Mesendoderm (in vitro differentiated cells): ENCODE results near the gene KCNT1.

ENCODE experiments used
- DNase-seq: peaks from one replicate; pipeline ENCODE4 v3.0.0; 2013
- H2AK5ac ChIP-seq: 2 replicates; pipeline ENCODE4 v1.6.1; 2013; ENCODE audit warnings: low read length, inconsistent platforms
- H2BK120ac ChIP-seq: 2 replicates; pipeline ENCODE4 v1.6.1; 2013; ENCODE audit warnings: low read depth, mild to moderate bottlenecking, low read length, moderate library complexity, mixed read lengths
- H2BK15ac ChIP-seq: replicated peaks from 2 replicates; pipeline ENCODE4 v1.6.1; 2013; ENCODE audit warnings: low read depth, mild to moderate bottlenecking, moderate library complexity
- H2BK5ac ChIP-seq: 2 replicates; pipeline ENCODE4 v1.6.1; 2013; ENCODE audit warnings: low read length, inconsistent platforms
- H3K18ac ChIP-seq: 2 replicates; pipeline ENCODE4 v1.6.1; 2013; ENCODE audit warnings: mild to moderate bottlenecking, low read length, mixed read lengths
- H3K23ac ChIP-seq: one replicate; pipeline ENCODE4 v1.6.1; 2013; ENCODE audit warnings: low read length
- H3K27ac ChIP-seq: 2 replicates; pipeline ENCODE4 v1.5.1; 2013; ENCODE audit warnings: low read depth, mild to moderate bottlenecking, inconsistent platforms, low read length, moderate library complexity
- H3K27me3 ChIP-seq: 2 replicates; pipeline ENCODE4 v1.6.1; 2013; ENCODE audit warnings: low read length, control low read depth, mild to moderate bottlenecking, inconsistent platforms; ENCODE audit not compliant: insufficient read depth, poor library complexity
- H3K36me3 ChIP-seq: 2 replicates; pipeline ENCODE4 v1.6.1; 2013; ENCODE audit warnings: low read length, inconsistent platforms; ENCODE audit not compliant: control insufficient read depth, insufficient read depth
- H3K4ac ChIP-seq: one replicate; pipeline ENCODE4 v1.6.1; 2013; ENCODE audit warnings: low read depth, mild to moderate bottlenecking, low read length, moderate library complexity
- H3K4me1 ChIP-seq: 2 replicates; pipeline ENCODE4 v1.6.1; 2013; ENCODE audit warnings: low read depth, low read length, inconsistent platforms; ENCODE audit not compliant: control insufficient read depth
- H3K4me2 ChIP-seq: 2 replicates; pipeline ENCODE4 v1.6.1; 2013; ENCODE audit warnings: low read length
- H3K4me3 ChIP-seq: 2 replicates; pipeline ENCODE4 v1.5.1; 2013; ENCODE audit warnings: mild to moderate bottlenecking, low read length
- H3K56ac ChIP-seq: one replicate; pipeline ENCODE4 v1.6.1; 2013; ENCODE audit warnings: low read length
- H3K79me1 ChIP-seq: 2 replicates; pipeline ENCODE4 v1.6.1; 2013; ENCODE audit warnings: low read length, inconsistent platforms
- H3K79me2 ChIP-seq: 2 replicates; pipeline ENCODE4 v1.6.1; 2013; ENCODE audit warnings: mild to moderate bottlenecking, low read length; ENCODE audit not compliant: control insufficient read depth, insufficient read depth
- H3K9ac ChIP-seq: 2 replicates; pipeline ENCODE4 v1.6.1; 2013; ENCODE audit warnings: low read length, inconsistent platforms
- H4K5ac ChIP-seq: one replicate; pipeline ENCODE4 v1.6.1; 2013; ENCODE audit warnings: low read length
- H4K8ac ChIP-seq: one replicate; pipeline ENCODE4 v1.6.1; 2013; ENCODE audit warnings: low read depth, mild to moderate bottlenecking, control low read depth, low read length, moderate library complexity
- WGBS: extraction: QIAGEN DNeasy Blood & Tissue Kit; methylation state at CpG from one replicate; pipeline ENCODE4 v1.1.7; 2013; ENCODE audit warnings: low lambda C conversion rate, missing lambda C conversion rate; ENCODE audit not compliant: insufficient coverage; ENCODE audit errors: extremely low coverage; 5-methylcytosine and 5-hydroxymethylcytosine counted together

Gene KCNT1

GRCh38 chr9:135741276-135742219 lies 39.6 kb downstream of the KCNT1 start:
- no peak overlapping the region for H3K27ac ChIP-seq
- no peak for DNase-seq
- H3K79me2 ChIP-seq: no peaks in the 10 kb centered on the region
- H2BK5ac ChIP-seq: no peak overlapping the region
- no peaks in the 10 kb centered on the region for H3K79me1 ChIP-seq
- no peak overlapping the region for H2BK120ac ChIP-seq
- no peak overlapping the region for H2AK5ac ChIP-seq
- no peak overlapping the region for H2BK15ac ChIP-seq
- no peak overlapping the region for H3K56ac ChIP-seq
- no peaks in the 10 kb centered on the region for H3K36me3 ChIP-seq
- no peak overlapping the region for H3K18ac ChIP-seq
- H3K4me3 ChIP-seq: no peak overlapping the region
- H3K27me3 ChIP-seq: no peaks in the 10 kb centered on the region
- WGBS: no CpG with 5 or more reads among the region's 24 CpGs
- no peak overlapping the region for H3K4ac ChIP-seq
- H4K5ac ChIP-seq: no peak overlapping the region
- H3K4me2 ChIP-seq: no peak overlapping the region
- H3K9ac ChIP-seq: no peak overlapping the region
- H3K23ac ChIP-seq: no peak overlapping the region
- H3K4me1 ChIP-seq: no peaks in the 10 kb centered on the region
- no peak overlapping the region for H4K8ac ChIP-seq

DNA sequence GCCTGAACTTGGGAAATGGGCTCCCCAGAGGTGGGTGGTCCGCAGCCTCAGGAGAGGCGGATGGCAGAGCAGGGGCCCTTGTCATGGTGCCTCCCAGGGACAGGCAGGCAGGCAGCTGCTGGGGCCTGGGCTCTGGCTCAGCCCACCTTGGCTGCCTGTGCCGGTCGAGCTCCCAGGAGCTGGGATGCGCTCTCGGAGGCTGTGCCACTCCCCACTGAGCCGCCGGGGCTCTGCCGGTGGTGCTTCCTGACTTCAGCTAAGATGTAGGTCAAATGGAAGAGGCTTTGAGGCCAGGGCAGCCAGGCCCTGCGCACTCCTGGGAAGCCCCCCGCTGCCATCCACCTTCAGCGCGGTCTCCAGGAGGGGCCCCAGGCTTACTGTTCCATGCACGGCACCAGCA lies 41.0 kb downstream of the KCNT1 start:
- DNase-seq: no peak
- no peak overlapping the region for H3K27ac ChIP-seq
- H3K18ac ChIP-seq: no peak overlapping the region
- no peak overlapping the region for H3K9ac ChIP-seq
- no CpG with 5 or more reads among the region's 14 CpGs for WGBS
- H3K36me3 ChIP-seq: no peaks in the 10 kb centered on the region
- H2BK120ac ChIP-seq: no peak overlapping the region
- H3K23ac ChIP-seq: no peak overlapping the region
- H3K4me2 ChIP-seq: no peak overlapping the region
- H3K79me1 ChIP-seq: no peaks in the 10 kb centered on the region
- H2BK15ac ChIP-seq: no peak overlapping the region
- H2BK5ac ChIP-seq: no peak overlapping the region
- no peaks in the 10 kb centered on the region for H3K79me2 ChIP-seq
- H3K4ac ChIP-seq: no peak overlapping the region
- H3K56ac ChIP-seq: no peak overlapping the region
- H3K27me3 ChIP-seq: no peaks in the 10 kb centered on the region
- no peak overlapping the region for H4K5ac ChIP-seq
- no peak overlapping the region for H3K4me3 ChIP-seq
- no peak overlapping the region for H2AK5ac ChIP-seq
- H4K8ac ChIP-seq: no peak overlapping the region
- H3K4me1 ChIP-seq: no peaks in the 10 kb centered on the region

GRCh38 chr9:135743546-135744332 lies 41.8 kb downstream of the KCNT1 start:
- Histone ChIP-seq H3K79me1 (no peaks in the 10 kb centered on the region), H2BK5ac (no peak overlapping the region), H4K8ac (no peak overlapping the region), H3K4me1 (no peaks in the 10 kb centered on the region), H3K36me3 (no peaks in the 10 kb centered on the region), H3K23ac (no peak overlapping the region), H3K56ac (no peak overlapping the region), H3K4me2 (no peak overlapping the region), H2BK15ac (no peak overlapping the region), H3K79me2 (no peaks in the 10 kb centered on the region), H3K4ac (no peak overlapping the region), H2AK5ac (no peak overlapping the region), H3K4me3 (no peak overlapping the region), H4K5ac (no peak overlapping the region), H2BK120ac (no peak overlapping the region), H3K9ac (no peak overlapping the region), H3K27ac (no peak overlapping the region), H3K27me3 (no peaks in the 10 kb centered on the region), H3K18ac (no peak overlapping the region)
- WGBS: no CpG with 5 or more reads among the region's 25 CpGs
- no peak for DNase-seq

DNA sequence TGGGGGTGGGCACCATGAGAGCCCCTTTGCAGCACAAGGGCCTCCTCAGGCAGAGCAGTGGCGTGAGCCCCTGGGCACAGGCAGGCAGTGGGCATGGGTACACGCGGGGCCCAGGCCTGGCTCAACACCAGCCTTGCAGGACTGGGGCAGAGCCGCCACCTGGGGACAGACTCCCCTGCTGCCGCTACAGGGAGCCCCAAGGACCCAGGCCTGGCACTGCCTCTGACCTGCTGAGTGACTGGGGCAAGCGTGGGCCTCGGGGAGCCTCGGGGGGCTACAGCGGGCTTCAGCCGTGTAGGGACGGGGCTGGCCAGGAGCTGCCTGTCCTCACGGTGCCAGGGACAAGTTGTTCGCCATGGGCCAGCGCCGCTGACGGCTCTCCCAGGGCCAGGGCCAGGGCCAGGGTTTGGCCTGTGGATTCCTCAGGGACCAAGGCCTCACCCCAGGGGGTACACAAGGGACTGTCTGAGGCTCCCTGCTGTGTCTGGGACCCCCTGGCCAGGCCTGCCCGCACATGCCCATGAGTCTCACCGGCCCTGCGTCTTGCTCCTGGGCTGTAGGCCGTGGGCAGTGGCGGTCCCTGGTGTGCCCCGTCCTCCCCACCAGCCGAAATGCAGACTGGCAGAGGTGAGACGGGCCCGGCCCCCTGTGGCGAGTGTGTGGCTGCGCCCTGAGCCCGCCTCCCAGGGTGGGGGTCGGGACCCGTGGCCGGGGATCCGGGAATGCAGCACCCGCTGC lies 42.5 kb downstream of the KCNT1 start:
- no peaks in the 10 kb centered on the region for H3K36me3 ChIP-seq
- no peak overlapping the region for H3K4me3 ChIP-seq
- no peak overlapping the region for H2AK5ac ChIP-seq
- H4K5ac ChIP-seq: no peak overlapping the region
- no peak overlapping the region for H3K23ac ChIP-seq
- no peak for DNase-seq
- H4K8ac ChIP-seq: no peak overlapping the region
- no peaks in the 10 kb centered on the region for H3K4me1 ChIP-seq
- WGBS: no CpG with 5 or more reads among the region's 33 CpGs
- no peak overlapping the region for H3K27ac ChIP-seq
- H2BK120ac ChIP-seq: no peak overlapping the region
- no peak overlapping the region for H2BK15ac ChIP-seq
- no peak overlapping the region for H2BK5ac ChIP-seq
- H3K79me1 ChIP-seq: no peaks in the 10 kb centered on the region
- no peak overlapping the region for H3K9ac ChIP-seq
- no peaks in the 10 kb centered on the region for H3K79me2 ChIP-seq
- H3K4me2 ChIP-seq: no peak overlapping the region
- no peak overlapping the region for H3K56ac ChIP-seq
- H3K4ac ChIP-seq: no peak overlapping the region
- H3K18ac ChIP-seq: no peak overlapping the region
- H3K27me3 ChIP-seq: no peaks in the 10 kb centered on the region

- Histone ChIP-seq H2AK5ac (no peak overlapping the region), H3K23ac (no peak overlapping the region), H3K4me2 (no peak overlapping the region), H3K79me2 (no peaks in the 10 kb centered on the region), H3K18ac (no peak overlapping the region), H3K4ac (no peak overlapping the region), H2BK15ac (no peak overlapping the region), H3K27me3 (no peaks in the 10 kb centered on the region), H3K56ac (no peak overlapping the region), H3K79me1 (no peaks in the 10 kb centered on the region), H3K9ac (no peak overlapping the region), H3K27ac (no peak overlapping the region), H4K5ac (no peak overlapping the region), H4K8ac (no peak overlapping the region), H3K4me3 (no peak overlapping the region), H2BK120ac (no peak overlapping the region), H3K36me3 (no peaks in the 10 kb centered on the region), H3K4me1 (no peaks in the 10 kb centered on the region), H2BK5ac (no peak overlapping the region)
- WGBS: no CpG with 5 or more reads among the region's 21 CpGs
- DNase-seq: no peak
Measured at GRCh38 chr9:135745189-135745588, 43.2 kb downstream of the KCNT1 start.
